H9 (cell line): Measurements from ENCODE around the gene ACACA. TPM values are rescaled to one million over a fixed set of nuclear protein-coding genes. Genes with fewer than 3 reads are reported as not detected.

Source experiments
- DNase-seq: peaks from one replicate; pipeline ENCODE4 v3.0.0-alpha.2; 2017
- H2AFZ ChIP-seq: one replicate; pipeline ENCODE4 v1.6.1; 2013; ENCODE audit warnings: mild to moderate bottlenecking, low read length, control low read depth, moderate library complexity
- H2AK5ac ChIP-seq: 2 replicates; pipeline ENCODE4 v1.6.1; 2013; ENCODE audit warnings: low read length, control low read depth, mixed read lengths; ENCODE audit not compliant: insufficient read length
- H2BK120ac ChIP-seq: one replicate; pipeline ENCODE4 v1.6.1; 2013; ENCODE audit warnings: low read depth, mild to moderate bottlenecking, low read length, control low read depth, inconsistent platforms; ENCODE audit not compliant: poor library complexity, severe bottlenecking
- H2BK12ac ChIP-seq: 2 replicates; pipeline ENCODE4 v1.6.1; 2013; ENCODE audit warnings: low read length, control low read depth, mixed read lengths, low read depth; ENCODE audit not compliant: insufficient read length
- H2BK15ac ChIP-seq: 2 replicates; pipeline ENCODE4 v1.6.1; 2013; ENCODE audit warnings: low read depth, low read length, control low read depth
- H2BK20ac ChIP-seq: one replicate; pipeline ENCODE4 v1.6.1; 2013; ENCODE audit warnings: low read depth, mild to moderate bottlenecking, low read length, control low read depth, inconsistent platforms; ENCODE audit not compliant: poor library complexity, severe bottlenecking
- H2BK5ac ChIP-seq: 2 replicates; pipeline ENCODE4 v1.6.1; 2013; ENCODE audit warnings: low read length, control low read depth, mixed read lengths; ENCODE audit not compliant: insufficient read length
- H3K14ac ChIP-seq: 2 replicates; pipeline ENCODE4 v1.6.1; 2013; ENCODE audit warnings: low read length, control low read depth; ENCODE audit not compliant: insufficient read depth
- H3K18ac ChIP-seq: 2 replicates; pipeline ENCODE4 v1.6.1; 2013; ENCODE audit warnings: low read depth, mild to moderate bottlenecking, mixed read lengths, low read length, control low read depth; ENCODE audit not compliant: insufficient read length
- H3K23ac ChIP-seq: 2 replicates; pipeline ENCODE4 v1.6.1; 2013; ENCODE audit warnings: low read length, control low read depth, mixed read lengths, low read depth; ENCODE audit not compliant: insufficient read length
- H3K23me2 ChIP-seq: 2 replicates; pipeline ENCODE4 v1.6.1; 2013; ENCODE audit warnings: low read depth, mild to moderate bottlenecking, mixed read lengths, low read length, control low read depth; ENCODE audit not compliant: insufficient read length, poor library complexity, severe bottlenecking
- H3K27ac ChIP-seq: 2 replicates; pipeline ENCODE4 v1.5.1; 2013; ENCODE audit warnings: low read length, control low read depth, mixed read lengths, low read depth; ENCODE audit not compliant: insufficient read length
- H3K27me3 ChIP-seq: 2 replicates; pipeline ENCODE4 v1.6.1; 2013; ENCODE audit warnings: low read length, control low read depth, inconsistent platforms; ENCODE audit not compliant: insufficient read depth
- H3K4ac ChIP-seq: 2 replicates; pipeline ENCODE4 v1.6.1; 2013; ENCODE audit warnings: low read depth, mild to moderate bottlenecking, control low read depth, inconsistent platforms, low read length, moderate library complexity
- H3K4me1 ChIP-seq: 2 replicates; pipeline ENCODE4 v1.6.1; 2013; ENCODE audit warnings: low read length, control low read depth, inconsistent platforms; ENCODE audit not compliant: insufficient read depth
- H3K4me2 ChIP-seq: 2 replicates; pipeline ENCODE4 v1.6.1; 2013; ENCODE audit warnings: low read length, control low read depth, mixed read lengths; ENCODE audit not compliant: insufficient read length, insufficient read depth
- H3K56ac ChIP-seq: 2 replicates; pipeline ENCODE4 v1.6.1; 2013; ENCODE audit warnings: low read depth, mild to moderate bottlenecking, mixed read lengths, low read length, control low read depth; ENCODE audit not compliant: insufficient read length
- H3K79me1 ChIP-seq: 2 replicates; pipeline ENCODE4 v1.6.1; 2013; ENCODE audit warnings: low read depth, mild to moderate bottlenecking, moderate library complexity, low read length, control low read depth, inconsistent platforms; ENCODE audit not compliant: insufficient read depth, poor library complexity, severe bottlenecking
- H3K79me2 ChIP-seq: 2 replicates; pipeline ENCODE4 v1.6.1; 2013; ENCODE audit warnings: low read length, control low read depth, inconsistent platforms; ENCODE audit not compliant: insufficient read depth
- H3K9ac ChIP-seq: 2 replicates; pipeline ENCODE4 v1.6.1; 2013; ENCODE audit warnings: low read length, control low read depth, mixed read lengths; ENCODE audit not compliant: insufficient read length; ENCODE audit errors: extremely low read depth
- H3K9me3 ChIP-seq: one replicate; pipeline ENCODE4 v1.6.1; 2013; ENCODE audit warnings: low read depth, low read length, inconsistent platforms; ENCODE audit not compliant: control insufficient read depth
- H3T11ph ChIP-seq: one replicate; pipeline ENCODE4 v1.6.1; 2013; ENCODE audit warnings: mild to moderate bottlenecking, low read length, control low read depth, inconsistent platforms
- H4K20me1 ChIP-seq: one replicate; pipeline ENCODE4 v1.6.1; 2013; ENCODE audit not compliant: control insufficient read depth, insufficient read length, insufficient read depth
- H4K5ac ChIP-seq: 2 replicates; pipeline ENCODE4 v1.6.1; 2013; ENCODE audit warnings: low read depth, mild to moderate bottlenecking, mixed read lengths, low read length, control low read depth; ENCODE audit not compliant: insufficient read length
- H4K8ac ChIP-seq: replicated peaks from 2 replicates; pipeline ENCODE4 v1.6.1; 2013; ENCODE audit warnings: low read length, control low read depth, mixed read lengths, low read depth; ENCODE audit not compliant: insufficient read length
- H4K91ac ChIP-seq: 2 replicates; pipeline ENCODE4 v1.6.1; 2013; ENCODE audit warnings: low read depth, mild to moderate bottlenecking, moderate library complexity, mixed read lengths, low read length, control low read depth; ENCODE audit not compliant: insufficient read length
- H3K27ac Mint-ChIP-seq, 3 experiments: 2 replicates in 2 of 3; 3 replicates in 1 of 3; pipeline ENCODE4 v1.8.0; 2020 to 2021; ENCODE audit warnings: mixed read lengths in 3 of 3, mild to moderate bottlenecking in 1 of 3, moderate library complexity in 1 of 3
- H3K27me3 Mint-ChIP-seq: 2 replicates; pipeline ENCODE4 v1.8.0; 2021; ENCODE audit warnings: low read depth, mild to moderate bottlenecking, moderate library complexity, mixed read lengths
- H3K36me3 Mint-ChIP-seq, 3 experiments: 2 replicates in 2 of 3; 3 replicates in 1 of 3; pipeline ENCODE4 v1.8.0; 2020 to 2021; ENCODE audit warnings: low read depth in 3 of 3, mixed read lengths in 3 of 3; ENCODE audit not compliant: insufficient read depth in 1 of 3
- H3K4me1 Mint-ChIP-seq, 2 experiments: 2 replicates each; pipeline ENCODE4 v1.8.0; 2020; ENCODE audit warnings: mixed read lengths in 2 of 2
- H3K4me3 Mint-ChIP-seq, 2 experiments: 2 replicates in 1 of 2; 3 replicates in 1 of 2; pipeline ENCODE4 v1.8.0; 2020 to 2021; ENCODE audit warnings: mild to moderate bottlenecking in 2 of 2, mixed read lengths in 2 of 2, moderate library complexity in 1 of 2
- H3K9me3 Mint-ChIP-seq, 2 experiments: 2 replicates in 1 of 2; 3 replicates in 1 of 2; pipeline ENCODE4 v1.8.0; 2020; ENCODE audit warnings: mild to moderate bottlenecking in 2 of 2, mixed read lengths in 2 of 2, moderate library complexity in 1 of 2
- CTCF ChIP-seq: fragments of 200-600 bp; sonication (generic); conservative IDR thresholded peaks from 3 replicates; pipeline ENCODE4 v1.8.0; 2021; ENCODE audit warnings: antibody characterized with exemption, mild to moderate bottlenecking
- WGBS: extraction: QIAGEN DNeasy Blood & Tissue Kit; methylation state at CpG from one replicate; pipeline ENCODE4 v1.1.7; 2013; ENCODE audit warnings: missing lambda C conversion rate, low lambda C conversion rate, mixed read lengths; ENCODE audit not compliant: insufficient read length; ENCODE audit errors: extremely low coverage; 5-methylcytosine and 5-hydroxymethylcytosine counted together
- total RNA-seq: library from RNA; stranded (reverse); gene quantifications from 2 replicates; pipeline ENCODE4 v1.2.1, GENCODE V29; 2021

Gene ACACA
- total RNA-seq, 1 experiment from 2014 or later, result 135 TPM

DNA sequence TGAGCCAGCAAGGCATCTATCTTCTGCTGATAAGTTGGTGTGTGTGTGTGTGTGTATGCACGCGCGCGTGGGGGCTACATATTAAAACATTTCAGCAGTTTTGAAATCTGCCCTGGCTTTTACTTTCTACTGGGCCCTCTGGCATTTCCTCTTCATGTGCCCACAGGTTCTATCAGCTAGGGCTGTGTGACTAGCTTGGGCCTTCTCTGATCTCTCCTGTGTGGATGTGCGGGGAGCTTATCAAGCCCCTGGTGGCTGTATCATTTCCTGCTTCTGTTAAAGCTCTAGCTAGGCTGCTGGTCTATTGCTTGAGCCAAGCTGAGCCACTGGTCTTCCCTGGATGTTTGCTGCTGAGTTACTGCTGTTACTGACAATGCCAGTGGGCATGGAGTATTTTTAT, 325.3 kb downstream of the ACACA start:
- no peaks in the 10 kb centered on the region for H3K79me2 ChIP-seq
- H3K4me1 ChIP-seq, result peaks cover 13% of the 10 kb centered on the region
- H2BK12ac ChIP-seq, result no peak overlapping the region
- no peak overlapping the region for H2BK15ac ChIP-seq
- no peaks in the 10 kb centered on the region for H3K23me2 ChIP-seq
- H3K56ac ChIP-seq, result no peak overlapping the region
- Mint-ChIP-seq H3K9me3 (peaks cover 14 to 21% of the 10 kb centered on the region in 2 experiments), H3K27ac (peak overlapping the region in 2 of 3 experiments; percentile 35 to 75; a peak in 2 of 7 replicates), H3K36me3 (peaks cover 22 to 50% (median 38%) of the 10 kb centered on the region in 3 experiments; a peak in 6 of 7 replicates), H3K27me3 (peaks cover 2% of the 10 kb centered on the region; the same call in 1 of the 2 replicates), H3K4me1 (peaks cover 36 to 37% of the 10 kb centered on the region in 2 experiments), H3K4me3 (no peak overlapping the region)
- H3K14ac ChIP-seq, result no peak overlapping the region; the same call in 1 of the 2 replicates
- no peaks in the 10 kb centered on the region for H3K9me3 ChIP-seq
- peak; percentile 37; the same call in 2 of the 3 replicates for TF ChIP-seq CTCF
- H3K79me1 ChIP-seq, result no peaks in the 10 kb centered on the region
- no peak overlapping the region for H2AFZ ChIP-seq
- no peak overlapping the region for H2BK5ac ChIP-seq
- no peaks in the 10 kb centered on the region for H3K27me3 ChIP-seq
- no CpG with 5 or more reads among the region's 5 CpGs for WGBS
- H4K8ac ChIP-seq, result no peak overlapping the region
- no peak overlapping the region for H3K9ac ChIP-seq
- H2BK20ac ChIP-seq, result no peak overlapping the region
- DNase-seq, result no peak
- no peak overlapping the region for H3K27ac ChIP-seq
- no peak overlapping the region for H3K23ac ChIP-seq
- no peak overlapping the region for H3K4me2 ChIP-seq
- no peak overlapping the region for H4K5ac ChIP-seq
- no peak overlapping the region for H2BK120ac ChIP-seq
- no peak overlapping the region for H3K4ac ChIP-seq
- H3K18ac ChIP-seq, result no peak overlapping the region
- no peak overlapping the region for H3T11ph ChIP-seq
- no peaks in the 10 kb centered on the region for H4K20me1 ChIP-seq
- H2AK5ac ChIP-seq, result no peak overlapping the region
- no peak overlapping the region for H4K91ac ChIP-seq
